KMS-11 (cell line): ENCODE measurements around the gene CUEDC2.

Experiments
- H2AFZ ChIP-seq: fragments of 200-600 bp; sonication (generic); 2 replicates; pipeline ENCODE4 v1.6.1; 2016; ENCODE audit warnings: antibody characterized with exemption, mixed run types, low read depth
- H3K27ac ChIP-seq: fragments of 200-600 bp; sonication (generic); 2 replicates; pipeline ENCODE4 v1.6.1; 2016; ENCODE audit warnings: mild to moderate bottlenecking, mixed run types
- H3K27me3 ChIP-seq: fragments of 200-600 bp; sonication (generic); 2 replicates; pipeline ENCODE4 v1.6.1; 2017; ENCODE audit warnings: mild to moderate bottlenecking, low read depth, mixed run types, moderate library complexity; ENCODE audit not compliant: insufficient read depth
- H3K36me3 ChIP-seq: fragments of 200-600 bp; sonication (generic); 2 replicates; pipeline ENCODE4 v1.6.1; 2017; ENCODE audit warnings: mild to moderate bottlenecking, mixed run types; ENCODE audit not compliant: insufficient read depth
- H3K4me1 ChIP-seq: fragments of 200-600 bp; sonication (generic); 2 replicates; pipeline ENCODE4 v1.6.1; 2016; ENCODE audit warnings: mild to moderate bottlenecking, low read depth, mixed run types; ENCODE audit not compliant: poor library complexity, severe bottlenecking
- H3K4me2 ChIP-seq: fragments of 200-600 bp; sonication (generic); 2 replicates; pipeline ENCODE4 v1.7.0; 2016; ENCODE audit warnings: mild to moderate bottlenecking, mixed run types
- H3K4me3 ChIP-seq: fragments of 200-600 bp; sonication (generic); IDR thresholded peaks from 2 replicates; pipeline ENCODE4 v1.6.1; 2017; ENCODE audit warnings: low read depth, low read length, mixed read lengths; ENCODE audit not compliant: insufficient read depth
- H3K79me2 ChIP-seq: fragments of 200-600 bp; sonication (generic); 2 replicates; pipeline ENCODE4 v1.6.1; 2016; ENCODE audit warnings: low read depth, mixed run types; ENCODE audit not compliant: insufficient read depth
- H3K9ac ChIP-seq: fragments of 200-600 bp; sonication (generic); 2 replicates; pipeline ENCODE4 v1.6.1; 2016; ENCODE audit warnings: mild to moderate bottlenecking, mixed run types
- H4K20me1 ChIP-seq: fragments of 200-600 bp; sonication (generic); 2 replicates; pipeline ENCODE4 v1.6.1; 2016; ENCODE audit warnings: mild to moderate bottlenecking, mixed run types; ENCODE audit not compliant: insufficient read depth
- TF ChIP-seq, protein P1 (sequence below): fragments of 200-600 bp; sonication (generic); conservative IDR thresholded peaks from 2 replicates; pipeline ENCODE4 v1.6.1; 2017; ENCODE audit warnings: low read depth, mild to moderate bottlenecking, antibody characterized with exemption, low read length, moderate library complexity, mixed read lengths

CUEDC2 gene

DNA sequence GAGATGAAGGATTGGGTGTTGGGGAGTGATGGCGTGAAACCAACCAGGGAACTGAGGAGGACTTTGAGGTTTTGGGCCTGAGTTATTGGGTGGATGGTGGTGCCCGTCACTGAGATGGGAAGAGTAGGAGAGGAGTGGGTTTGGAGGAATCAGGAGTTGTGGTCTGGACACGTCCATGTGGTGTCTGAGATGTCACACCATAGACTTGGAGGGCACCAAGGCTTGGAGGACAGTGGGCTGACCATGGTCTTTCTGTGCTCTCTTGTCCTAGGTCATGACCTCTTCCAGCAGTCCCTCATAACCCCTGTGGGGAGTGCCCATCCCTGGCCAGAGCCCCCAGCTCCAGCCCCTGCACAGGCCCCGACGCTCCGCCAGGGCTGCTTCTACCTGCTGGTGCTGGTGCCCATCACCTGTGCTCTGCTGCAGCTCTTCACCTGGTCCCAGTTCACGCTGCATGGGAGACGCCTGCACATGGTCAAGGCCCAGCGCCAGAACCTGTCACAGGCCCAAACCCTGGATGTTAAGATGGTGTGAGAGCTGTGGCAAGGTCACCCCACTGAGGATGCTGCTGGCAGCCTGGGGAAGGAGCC, 43.2 kb upstream of the CUEDC2 start:
- Histone ChIP-seq H3K4me3 (no peak overlapping the region), H3K4me1 (peaks cover 21% of the 10 kb centered on the region), H3K79me2 (no peaks in the 10 kb centered on the region), H3K4me2 (no peak overlapping the region), H3K36me3 (no peaks in the 10 kb centered on the region), H3K27ac (no peak overlapping the region), H3K9ac (no peak overlapping the region), H4K20me1 (no peaks in the 10 kb centered on the region), H3K27me3 (no peaks in the 10 kb centered on the region), H2AFZ (no peak overlapping the region)
- TF ChIP-seq, protein P1, sequence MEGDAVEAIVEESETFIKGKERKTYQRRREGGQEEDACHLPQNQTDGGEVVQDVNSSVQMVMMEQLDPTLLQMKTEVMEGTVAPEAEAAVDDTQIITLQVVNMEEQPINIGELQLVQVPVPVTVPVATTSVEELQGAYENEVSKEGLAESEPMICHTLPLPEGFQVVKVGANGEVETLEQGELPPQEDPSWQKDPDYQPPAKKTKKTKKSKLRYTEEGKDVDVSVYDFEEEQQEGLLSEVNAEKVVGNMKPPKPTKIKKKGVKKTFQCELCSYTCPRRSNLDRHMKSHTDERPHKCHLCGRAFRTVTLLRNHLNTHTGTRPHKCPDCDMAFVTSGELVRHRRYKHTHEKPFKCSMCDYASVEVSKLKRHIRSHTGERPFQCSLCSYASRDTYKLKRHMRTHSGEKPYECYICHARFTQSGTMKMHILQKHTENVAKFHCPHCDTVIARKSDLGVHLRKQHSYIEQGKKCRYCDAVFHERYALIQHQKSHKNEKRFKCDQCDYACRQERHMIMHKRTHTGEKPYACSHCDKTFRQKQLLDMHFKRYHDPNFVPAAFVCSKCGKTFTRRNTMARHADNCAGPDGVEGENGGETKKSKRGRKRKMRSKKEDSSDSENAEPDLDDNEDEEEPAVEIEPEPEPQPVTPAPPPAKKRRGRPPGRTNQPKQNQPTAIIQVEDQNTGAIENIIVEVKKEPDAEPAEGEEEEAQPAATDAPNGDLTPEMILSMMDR = no peak

DNA sequence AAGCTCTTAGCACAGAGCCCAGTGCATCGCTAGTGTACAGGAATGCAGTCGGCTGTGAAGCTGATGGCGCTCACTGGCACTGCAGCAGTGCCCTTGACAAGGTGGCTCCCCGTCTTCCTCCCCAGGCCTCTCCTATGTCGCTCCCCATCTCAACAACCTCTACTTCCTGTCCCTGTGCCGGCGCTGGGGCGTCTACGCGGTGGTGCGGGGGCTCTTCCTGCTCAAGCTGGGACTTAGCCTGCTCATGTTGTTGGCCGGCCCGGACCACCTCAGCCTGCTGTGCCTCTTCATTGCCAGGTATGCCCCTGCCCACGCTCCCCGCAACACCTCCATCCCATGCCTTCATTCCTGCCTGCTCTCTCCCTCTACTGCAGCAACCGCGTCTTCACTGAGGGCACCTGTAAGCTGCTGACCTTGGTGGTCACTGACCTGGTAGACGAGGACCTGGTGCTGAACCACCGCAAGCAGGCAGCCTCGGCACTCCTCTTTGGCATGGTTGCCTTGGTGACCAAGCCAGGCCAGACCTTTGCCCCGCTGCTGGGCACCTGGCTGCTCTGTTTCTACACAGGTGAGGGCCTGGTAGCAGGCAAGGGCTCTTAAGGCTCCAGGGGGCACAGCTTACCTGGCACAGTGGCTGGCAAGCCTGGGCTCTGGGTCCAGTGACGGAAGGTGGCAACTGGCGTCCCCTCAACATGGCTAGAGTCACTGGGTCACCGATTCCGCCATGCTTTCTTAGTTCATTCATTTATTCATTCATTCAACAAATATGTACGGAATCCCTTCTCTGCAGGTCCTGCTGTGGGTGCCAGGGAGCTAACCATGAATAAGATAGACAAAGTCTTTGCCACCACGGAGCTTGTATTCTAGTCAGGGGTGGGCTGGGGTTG, 41.3 kb upstream of the CUEDC2 start:
- no peaks in the 10 kb centered on the region for H3K79me2 ChIP-seq
- H4K20me1 ChIP-seq = no peaks in the 10 kb centered on the region
- no peak overlapping the region for H3K4me2 ChIP-seq
- no peaks in the 10 kb centered on the region for H3K27me3 ChIP-seq
- no peak overlapping the region for H3K9ac ChIP-seq
- H3K4me1 ChIP-seq = peaks cover 16% of the 10 kb centered on the region
- no peaks in the 10 kb centered on the region for H3K36me3 ChIP-seq
- no peak overlapping the region for H3K27ac ChIP-seq
- H2AFZ ChIP-seq = no peak overlapping the region
- no peak overlapping the region for H3K4me3 ChIP-seq
- TF ChIP-seq, protein P1 = no peak

DNA sequence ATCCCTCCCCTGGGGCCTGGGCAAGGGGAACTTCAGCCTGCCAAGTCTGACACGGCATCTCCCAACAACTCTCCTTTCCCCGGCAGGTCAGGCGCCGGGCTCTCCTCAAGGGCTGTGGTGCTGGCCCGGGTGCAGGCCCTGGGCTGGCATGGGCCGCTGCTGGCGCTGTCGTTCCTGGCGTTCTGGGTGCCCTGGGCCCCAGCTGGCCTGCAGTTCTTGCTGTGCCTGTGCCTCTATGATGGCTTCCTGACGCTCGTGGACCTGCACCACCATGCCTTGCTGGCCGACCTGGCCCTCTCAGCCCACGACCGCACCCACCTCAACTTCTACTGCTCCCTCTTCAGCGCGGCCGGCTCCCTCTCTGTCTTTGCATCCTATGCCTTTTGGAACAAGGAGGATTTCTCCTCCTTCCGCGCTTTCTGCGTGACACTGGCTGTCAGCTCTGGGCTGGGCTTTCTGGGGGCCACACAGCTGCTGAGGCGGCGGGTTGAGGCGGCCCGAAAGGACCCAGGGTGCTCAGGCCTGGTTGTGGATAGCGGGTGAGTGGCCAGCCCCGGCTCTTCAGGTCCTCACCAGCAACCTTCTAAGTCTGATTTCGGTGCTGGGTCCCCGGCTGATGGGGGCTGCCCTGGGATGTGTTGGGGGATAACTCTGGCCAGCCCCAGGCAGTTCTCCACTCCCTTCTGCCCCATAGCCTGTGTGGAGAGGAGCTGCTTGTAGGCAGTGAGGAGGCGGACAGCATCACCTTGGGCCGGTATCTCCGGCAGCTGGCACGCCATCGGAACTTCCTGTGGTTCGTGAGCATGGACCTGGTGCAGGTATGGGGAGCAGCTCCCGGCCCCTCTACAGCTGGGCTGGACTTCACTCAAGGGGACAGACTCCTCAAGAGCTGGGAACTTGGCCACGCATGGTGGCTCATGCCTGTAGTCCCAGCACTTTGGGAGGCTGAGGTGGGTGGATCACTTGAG, 38.5 kb upstream of the CUEDC2 start:
- Histone ChIP-seq H2AFZ (no peak overlapping the region), H3K36me3 (no peaks in the 10 kb centered on the region), H3K4me2 (no peak overlapping the region), H3K27me3 (no peaks in the 10 kb centered on the region), H3K9ac (no peak overlapping the region), H3K4me1 (no peaks in the 10 kb centered on the region), H4K20me1 (no peaks in the 10 kb centered on the region), H3K79me2 (no peaks in the 10 kb centered on the region), H3K27ac (no peak overlapping the region), H3K4me3 (no peak overlapping the region)
- TF ChIP-seq, protein P1 = no peak

DNA sequence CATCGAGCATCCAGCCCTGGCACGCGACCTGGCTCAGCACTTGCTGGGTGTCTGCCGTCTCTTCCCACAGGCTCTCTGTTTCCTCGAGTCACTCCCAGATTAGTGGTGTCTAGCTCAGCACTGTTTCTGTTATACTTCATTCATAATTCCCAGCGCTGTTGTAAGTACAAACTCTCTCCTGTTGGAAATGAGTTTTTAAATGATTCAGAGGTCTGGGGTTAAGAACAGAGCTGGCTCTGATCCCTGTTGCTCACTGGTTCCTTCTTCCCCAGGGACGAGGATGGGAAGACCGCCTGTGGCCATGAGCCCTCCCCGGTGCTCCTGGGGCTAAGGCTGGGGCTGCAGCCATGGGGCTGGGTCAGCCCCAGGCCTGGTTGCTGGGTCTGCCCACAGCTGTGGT, 36.3 kb upstream of the CUEDC2 start:
- Histone ChIP-seq H3K36me3 (no peaks in the 10 kb centered on the region), H3K4me3 (no peak overlapping the region), H3K27ac (no peak overlapping the region), H3K4me1 (no peaks in the 10 kb centered on the region), H3K9ac (no peak overlapping the region), H3K27me3 (no peaks in the 10 kb centered on the region), H2AFZ (no peak overlapping the region), H3K4me2 (no peak overlapping the region), H3K79me2 (no peaks in the 10 kb centered on the region), H4K20me1 (no peaks in the 10 kb centered on the region)
- TF ChIP-seq, protein P1 = no peak
